ENCODE results near the gene RBMS2.
A peak's percentile ranks its signal among the peaks of the same experiment; 100 is the strongest.

The RBMS2 gene

GRCh38 chr12:56630180-56630632 lies 108.6 kb downstream of the RBMS2 start, which contains the start of gene BAZ2A:
Gene BAZ2A, minus strand, starts transcription at chr12:56630326. Its CDS starts 12,796 bp downstream, at chr12:56617530.
- DNase-seq (ENCODE audit: low read depth): peak; percentile 77
- no peak for TF ChIP-seq CTCF (conservative IDR thresholded peaks at IDR 0.05; ENCODE audit: low read length)
- peak within 1 kb of the TSS; percentile 94 for H3K4me3 ChIP-seq (ENCODE audit: low read length)

- peak overlapping the region; percentile 94 for H3K4me3 ChIP-seq (ENCODE audit: low read length)
- no peak for DNase-seq (ENCODE audit: low read depth)
- TF ChIP-seq CTCF (conservative IDR thresholded peaks at IDR 0.05; ENCODE audit: low read length): no peak
Observed at GRCh38 chr12:56631790-56632700, 110.4 kb downstream of the RBMS2 start.

GRCh38 chr12:56632701-56633467 lies 111.3 kb downstream of the RBMS2 start:
- H3K4me3 ChIP-seq (ENCODE audit: low read length): peak overlapping the region; percentile 94
- no peak for DNase-seq (ENCODE audit: low read depth)
- no peak for TF ChIP-seq CTCF (conservative IDR thresholded peaks at IDR 0.05; ENCODE audit: low read length)

GRCh38 chr12:56633468-56634241 lies 112.0 kb downstream of the RBMS2 start:
- no peak for DNase-seq (ENCODE audit: low read depth)
- no peak for TF ChIP-seq CTCF (conservative IDR thresholded peaks at IDR 0.05; ENCODE audit: low read length)
- peak overlapping the region; percentile 94 for H3K4me3 ChIP-seq (ENCODE audit: low read length)

GRCh38 chr12:56634242-56634836 lies 112.7 kb downstream of the RBMS2 start:
- no peak for TF ChIP-seq CTCF (conservative IDR thresholded peaks at IDR 0.05; ENCODE audit: low read length)
- peak overlapping the region; percentile 94 for H3K4me3 ChIP-seq (ENCODE audit: low read length)
- DNase-seq (ENCODE audit: low read depth): no peak

Data from AG10803 (cell line).